Measurements from ENCODE around the gene ST6GAL1. TPM values are rescaled to one million over a fixed set of nuclear protein-coding genes. Genes with fewer than 3 reads are reported as not detected.
A peak's percentile ranks its signal among the peaks of the same experiment; 100 is the strongest.

The ST6GAL1 gene
- total RNA-seq, 4 donors from 2014 or later = 51.3 to 113 (median 65.5) TPM

GRCh38 chr3:187101184-187102072, 171.1 kb downstream of the ST6GAL1 start:
- no peak for TF ChIP-seq CTCF (IDR thresholded peaks at IDR 0.05)
- ATAC-seq (ENCODE audit: low FRiP score) = peak; percentile 88
- peak; percentile 78 for DNase-seq (ENCODE audit: low spot score)

- DNase-seq (ENCODE audit: low spot score) = no peak
- no peak for ATAC-seq (ENCODE audit: low FRiP score)
- TF ChIP-seq CTCF (IDR thresholded peaks at IDR 0.05) = no peak
Measured at GRCh38 chr3:187102073-187102634, 171.8 kb downstream of the ST6GAL1 start.

GRCh38 chr3:187103251-187103650, 172.9 kb downstream of the ST6GAL1 start:
- no peak for ATAC-seq (ENCODE audit: low FRiP score)

GRCh38 chr3:187104342-187104741, 174.0 kb downstream of the ST6GAL1 start:
- DNase-seq (ENCODE audit: low spot score) (no peak), ATAC-seq (ENCODE audit: low FRiP score) (no peak)
- no peak for TF ChIP-seq CTCF (IDR thresholded peaks at IDR 0.05)

More at GRCh38 chr3:187103251-187103650, 172.9 kb downstream of the ST6GAL1 start:
- no peak for DNase-seq (ENCODE audit: low spot score)
- no peak for TF ChIP-seq CTCF (IDR thresholded peaks at IDR 0.05)

GRCh38 chr3:187104933-187105332, 174.6 kb downstream of the ST6GAL1 start:
- TF ChIP-seq CTCF (IDR thresholded peaks at IDR 0.05) = no peak
- DNase-seq (ENCODE audit: low spot score) = no peak
- no peak for ATAC-seq (ENCODE audit: low FRiP score)

GRCh38 chr3:187105700-187106099, 175.4 kb downstream of the ST6GAL1 start:
- no peak for DNase-seq (ENCODE audit: low spot score)
- TF ChIP-seq CTCF (IDR thresholded peaks at IDR 0.05) = no peak
- no peak for ATAC-seq (ENCODE audit: low FRiP score)
